ENCODE data around the gene PACRG.

Gene PACRG

DNA sequence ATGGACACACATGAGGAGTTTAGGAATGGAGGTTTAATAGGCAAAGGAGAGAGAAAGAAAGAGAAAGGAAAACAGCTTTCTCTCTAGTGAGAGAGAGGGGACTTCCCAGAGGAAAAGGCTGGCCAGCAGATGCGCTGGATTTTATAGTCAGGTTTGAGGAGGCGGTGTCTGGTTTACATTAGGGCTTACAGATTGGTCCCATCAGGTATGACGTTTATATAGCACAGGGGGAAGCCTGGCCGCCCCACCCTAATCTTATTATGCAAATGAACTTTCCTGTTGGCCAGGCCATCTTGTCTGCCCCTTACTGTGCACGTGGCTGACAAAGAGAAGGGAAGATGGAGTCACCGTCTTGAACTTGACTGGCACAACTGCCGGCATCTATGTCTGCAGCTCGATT is 600.1 kb downstream of the PACRG start:
- Histone ChIP-seq H3K9me3 (ENCODE audit: insufficient read depth, low read length) (no peaks in the 10 kb centered on the region), H3K4me2 (ENCODE audit: low read depth, low read length, poor library complexity, severe bottlenecking) (no peak overlapping the region), H3K36me3 (ENCODE audit: low read length) (no peaks in the 10 kb centered on the region), H3K79me2 (ENCODE audit: insufficient read depth, low read length) (no peaks in the 10 kb centered on the region), H3F3A (ENCODE audit: insufficient read depth) (no peaks in the 10 kb centered on the region), H3K27ac (ENCODE audit: low read depth, low read length) (no peak overlapping the region), H3K4me3 (ENCODE audit: insufficient read depth, low read length, poor library complexity, severe bottlenecking) (no peak overlapping the region), H2AFZ (ENCODE audit: low read depth, low read length, severe bottlenecking) (no peak overlapping the region), H3K9ac (ENCODE audit: low read length) (no peak overlapping the region), H3K27me3 (ENCODE audit: low read length) (no peaks in the 10 kb centered on the region), H4K20me1 (ENCODE audit: low read depth, low read length) (no peaks in the 10 kb centered on the region), H3K9me2 (replicated peaks; ENCODE audit: insufficient read depth, low read length) (no peaks in the 10 kb centered on the region)
- TF ChIP-seq, protein P1, sequence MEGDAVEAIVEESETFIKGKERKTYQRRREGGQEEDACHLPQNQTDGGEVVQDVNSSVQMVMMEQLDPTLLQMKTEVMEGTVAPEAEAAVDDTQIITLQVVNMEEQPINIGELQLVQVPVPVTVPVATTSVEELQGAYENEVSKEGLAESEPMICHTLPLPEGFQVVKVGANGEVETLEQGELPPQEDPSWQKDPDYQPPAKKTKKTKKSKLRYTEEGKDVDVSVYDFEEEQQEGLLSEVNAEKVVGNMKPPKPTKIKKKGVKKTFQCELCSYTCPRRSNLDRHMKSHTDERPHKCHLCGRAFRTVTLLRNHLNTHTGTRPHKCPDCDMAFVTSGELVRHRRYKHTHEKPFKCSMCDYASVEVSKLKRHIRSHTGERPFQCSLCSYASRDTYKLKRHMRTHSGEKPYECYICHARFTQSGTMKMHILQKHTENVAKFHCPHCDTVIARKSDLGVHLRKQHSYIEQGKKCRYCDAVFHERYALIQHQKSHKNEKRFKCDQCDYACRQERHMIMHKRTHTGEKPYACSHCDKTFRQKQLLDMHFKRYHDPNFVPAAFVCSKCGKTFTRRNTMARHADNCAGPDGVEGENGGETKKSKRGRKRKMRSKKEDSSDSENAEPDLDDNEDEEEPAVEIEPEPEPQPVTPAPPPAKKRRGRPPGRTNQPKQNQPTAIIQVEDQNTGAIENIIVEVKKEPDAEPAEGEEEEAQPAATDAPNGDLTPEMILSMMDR (IDR thresholded peaks at IDR 0.05; ENCODE audit: insufficient read depth, low read length, poor library complexity, severe bottlenecking): no peak
- TF ChIP-seq EZH2phosphoT487 (conservative IDR thresholded peaks at IDR 0.05; ENCODE audit: low read length): no peak

- Histone ChIP-seq H3K9me2 (replicated peaks; ENCODE audit: insufficient read depth, low read length) (no peaks in the 10 kb centered on the region), H3K4me3 (ENCODE audit: insufficient read depth, low read length, poor library complexity, severe bottlenecking) (no peak overlapping the region), H3K27ac (ENCODE audit: low read depth, low read length) (no peak overlapping the region), H3K79me2 (ENCODE audit: insufficient read depth, low read length) (no peaks in the 10 kb centered on the region), H3K27me3 (ENCODE audit: low read length) (no peaks in the 10 kb centered on the region), H3K9ac (ENCODE audit: low read length) (no peak overlapping the region), H3K4me2 (ENCODE audit: low read depth, low read length, poor library complexity, severe bottlenecking) (no peak overlapping the region), H4K20me1 (ENCODE audit: low read depth, low read length) (no peaks in the 10 kb centered on the region), H3K36me3 (ENCODE audit: low read length) (no peaks in the 10 kb centered on the region), H3K9me3 (ENCODE audit: insufficient read depth, low read length) (no peaks in the 10 kb centered on the region), H2AFZ (ENCODE audit: low read depth, low read length, severe bottlenecking) (no peak overlapping the region), H3F3A (ENCODE audit: insufficient read depth) (no peaks in the 10 kb centered on the region)
- TF ChIP-seq, protein P1 (IDR thresholded peaks at IDR 0.05; ENCODE audit: insufficient read depth, low read length, poor library complexity, severe bottlenecking): no peak
- TF ChIP-seq EZH2phosphoT487 (conservative IDR thresholded peaks at IDR 0.05; ENCODE audit: low read length): no peak
These were observed 600.6 kb downstream of the PACRG start for GRCh38 chr6:163328411-163328810.

DNA sequence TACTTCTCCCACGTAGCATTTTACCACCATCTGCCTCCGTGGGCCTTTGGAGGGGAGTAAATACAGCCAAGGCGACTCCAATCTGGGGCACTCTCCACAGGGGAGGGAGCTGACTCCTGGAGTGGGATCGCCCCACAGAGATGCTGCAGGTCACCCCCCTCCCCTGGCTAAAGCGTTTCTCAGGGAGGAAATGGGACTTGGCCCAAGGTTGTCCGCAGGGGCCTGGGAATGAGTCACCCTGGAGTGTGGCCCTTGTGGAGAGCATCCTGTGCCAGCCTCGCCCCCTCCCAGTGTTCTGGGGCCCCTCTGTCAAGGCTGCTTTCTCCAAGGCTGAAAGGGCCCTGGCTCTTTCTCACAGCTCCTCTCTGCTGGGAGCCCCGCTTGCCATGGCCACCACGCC is 602.2 kb downstream of the PACRG start:
- Histone ChIP-seq H3F3A (ENCODE audit: insufficient read depth) (no peaks in the 10 kb centered on the region), H2AFZ (ENCODE audit: low read depth, low read length, severe bottlenecking) (no peak overlapping the region), H3K9me3 (ENCODE audit: insufficient read depth, low read length) (no peaks in the 10 kb centered on the region), H3K27ac (ENCODE audit: low read depth, low read length) (no peak overlapping the region), H3K4me3 (ENCODE audit: insufficient read depth, low read length, poor library complexity, severe bottlenecking) (no peak overlapping the region), H3K36me3 (ENCODE audit: low read length) (no peaks in the 10 kb centered on the region), H3K79me2 (ENCODE audit: insufficient read depth, low read length) (no peaks in the 10 kb centered on the region), H3K27me3 (ENCODE audit: low read length) (no peaks in the 10 kb centered on the region), H3K4me2 (ENCODE audit: low read depth, low read length, poor library complexity, severe bottlenecking) (no peak overlapping the region), H3K9ac (ENCODE audit: low read length) (no peak overlapping the region), H3K9me2 (replicated peaks; ENCODE audit: insufficient read depth, low read length) (no peaks in the 10 kb centered on the region), H4K20me1 (ENCODE audit: low read depth, low read length) (no peaks in the 10 kb centered on the region)
- no peak for TF ChIP-seq EZH2phosphoT487 (conservative IDR thresholded peaks at IDR 0.05; ENCODE audit: low read length)
- TF ChIP-seq, protein P1 (IDR thresholded peaks at IDR 0.05; ENCODE audit: insufficient read depth, low read length, poor library complexity, severe bottlenecking): no peak
